ENCODE data around the gene GPRC5C.
A peak's percentile ranks its signal among the peaks of the same experiment; 100 is the strongest.

Gene GPRC5C

GRCh38 chr17:74443516-74444296 lies 11.8 kb downstream of the GPRC5C start:
- no peak for ATAC-seq (ENCODE audit: low read depth)

GRCh38 chr17:74444406-74444805 lies 12.5 kb downstream of the GPRC5C start:
- no peak for TF ChIP-seq CTCF (IDR thresholded peaks at IDR 0.05; ENCODE audit: poor library complexity, severe bottlenecking)
- ATAC-seq (ENCODE audit: low read depth), result no peak
- H3K4me3 ChIP-seq (ENCODE audit: severe bottlenecking), result no peak overlapping the region
- DNase-seq (ENCODE audit: low spot score), result no peak
- no peaks in the 10 kb centered on the region for H3K36me3 ChIP-seq (ENCODE audit: low read depth)
- H3K9me3 ChIP-seq (ENCODE audit: severe bottlenecking), result no peaks in the 10 kb centered on the region
- peaks cover 11% of the 10 kb centered on the region for H3K4me1 ChIP-seq (ENCODE audit: insufficient read depth, poor library complexity, severe bottlenecking)
- H3K27me3 ChIP-seq (ENCODE audit: insufficient read depth, poor library complexity, severe bottlenecking), result no peaks in the 10 kb centered on the region
- H3K27ac ChIP-seq (ENCODE audit: poor library complexity, severe bottlenecking), result no peak overlapping the region

More at GRCh38 chr17:74443516-74444296, 11.8 kb downstream of the GPRC5C start:
- H3K36me3 ChIP-seq (ENCODE audit: low read depth), result no peaks in the 10 kb centered on the region
- peaks cover 11% of the 10 kb centered on the region for H3K4me1 ChIP-seq (ENCODE audit: insufficient read depth, poor library complexity, severe bottlenecking)
- no peaks in the 10 kb centered on the region for H3K9me3 ChIP-seq (ENCODE audit: severe bottlenecking)
- no peaks in the 10 kb centered on the region for H3K27me3 ChIP-seq (ENCODE audit: insufficient read depth, poor library complexity, severe bottlenecking)
- H3K4me3 ChIP-seq (ENCODE audit: severe bottlenecking), result no peak overlapping the region
- peak overlapping the region; percentile 33 for H3K27ac ChIP-seq (ENCODE audit: poor library complexity, severe bottlenecking)
- no peak for DNase-seq (ENCODE audit: low spot score)
- TF ChIP-seq CTCF (IDR thresholded peaks at IDR 0.05; ENCODE audit: poor library complexity, severe bottlenecking), result no peak

- H3K36me3 ChIP-seq (ENCODE audit: low read depth), result no peaks in the 10 kb centered on the region
- ATAC-seq (ENCODE audit: low read depth), result no peak
- no peak for TF ChIP-seq CTCF (IDR thresholded peaks at IDR 0.05; ENCODE audit: poor library complexity, severe bottlenecking)
- H3K4me1 ChIP-seq (ENCODE audit: insufficient read depth, poor library complexity, severe bottlenecking), result peaks cover 11% of the 10 kb centered on the region
- no peaks in the 10 kb centered on the region for H3K27me3 ChIP-seq (ENCODE audit: insufficient read depth, poor library complexity, severe bottlenecking)
- H3K4me3 ChIP-seq (ENCODE audit: severe bottlenecking), result no peak overlapping the region
- no peak overlapping the region for H3K27ac ChIP-seq (ENCODE audit: poor library complexity, severe bottlenecking)
- H3K9me3 ChIP-seq (ENCODE audit: severe bottlenecking), result no peaks in the 10 kb centered on the region
- DNase-seq (ENCODE audit: low spot score), result no peak
Observed at GRCh38 chr17:74445158-74445557, 13.3 kb downstream of the GPRC5C start.

GRCh38 chr17:74446551-74447500 lies 14.9 kb downstream of the GPRC5C start:
- ATAC-seq (ENCODE audit: low read depth), result no peak
- Histone ChIP-seq H3K4me3 (ENCODE audit: severe bottlenecking) (no peak overlapping the region), H3K27ac (ENCODE audit: poor library complexity, severe bottlenecking) (no peak overlapping the region), H3K27me3 (ENCODE audit: insufficient read depth, poor library complexity, severe bottlenecking) (no peaks in the 10 kb centered on the region), H3K4me1 (ENCODE audit: insufficient read depth, poor library complexity, severe bottlenecking) (peaks cover 11% of the 10 kb centered on the region), H3K9me3 (ENCODE audit: severe bottlenecking) (no peaks in the 10 kb centered on the region), H3K36me3 (ENCODE audit: low read depth) (no peaks in the 10 kb centered on the region)
- DNase-seq (ENCODE audit: low spot score), result peak; percentile 66
- TF ChIP-seq CTCF (IDR thresholded peaks at IDR 0.05; ENCODE audit: poor library complexity, severe bottlenecking), result no peak

All from RWPE2 (cell line).